Cortex of kidney (tissue), 1 donor: ENCODE data around the gene STK32C.

ENCODE experiments used
- DNase-seq: peaks from one replicate; lab custom pipeline; 2025; lab: John Stamatoyannopoulos, UW

Gene STK32C

DNA sequence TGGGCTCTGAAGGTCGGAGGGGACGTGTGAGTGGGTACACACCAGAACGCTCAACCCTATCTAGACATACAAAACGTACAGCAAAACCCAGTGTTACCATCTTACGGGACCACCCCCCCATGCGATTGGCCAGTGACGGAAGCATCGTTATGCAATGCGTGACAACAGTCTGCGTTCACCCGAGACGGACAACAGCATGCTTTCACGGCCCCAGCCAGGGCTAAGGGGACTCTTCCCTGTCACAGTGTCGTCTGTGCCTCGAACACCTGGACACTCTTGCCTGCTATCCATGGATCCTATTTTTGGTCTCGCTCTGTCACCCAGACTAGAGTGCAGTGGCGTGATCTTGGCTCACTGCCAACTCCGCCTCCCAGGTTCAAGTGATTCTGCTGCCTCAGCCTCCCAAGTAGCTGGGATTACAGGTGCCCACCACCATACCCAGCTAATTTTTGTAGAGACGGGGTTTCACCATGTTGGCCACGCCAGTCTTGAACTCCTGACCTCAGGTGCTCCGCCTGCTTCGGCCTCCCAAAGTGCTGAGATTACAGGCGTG is 97.7 kb downstream of the STK32C start:
- no peak for DNase-seq

GRCh38 chr10:132209130-132209529 is 98.6 kb downstream of the STK32C start:
- DNase-seq = no peak

- DNase-seq = no peak
Observed at GRCh38 chr10:132208462-132209050, 99.2 kb downstream of the STK32C start.

DNA sequence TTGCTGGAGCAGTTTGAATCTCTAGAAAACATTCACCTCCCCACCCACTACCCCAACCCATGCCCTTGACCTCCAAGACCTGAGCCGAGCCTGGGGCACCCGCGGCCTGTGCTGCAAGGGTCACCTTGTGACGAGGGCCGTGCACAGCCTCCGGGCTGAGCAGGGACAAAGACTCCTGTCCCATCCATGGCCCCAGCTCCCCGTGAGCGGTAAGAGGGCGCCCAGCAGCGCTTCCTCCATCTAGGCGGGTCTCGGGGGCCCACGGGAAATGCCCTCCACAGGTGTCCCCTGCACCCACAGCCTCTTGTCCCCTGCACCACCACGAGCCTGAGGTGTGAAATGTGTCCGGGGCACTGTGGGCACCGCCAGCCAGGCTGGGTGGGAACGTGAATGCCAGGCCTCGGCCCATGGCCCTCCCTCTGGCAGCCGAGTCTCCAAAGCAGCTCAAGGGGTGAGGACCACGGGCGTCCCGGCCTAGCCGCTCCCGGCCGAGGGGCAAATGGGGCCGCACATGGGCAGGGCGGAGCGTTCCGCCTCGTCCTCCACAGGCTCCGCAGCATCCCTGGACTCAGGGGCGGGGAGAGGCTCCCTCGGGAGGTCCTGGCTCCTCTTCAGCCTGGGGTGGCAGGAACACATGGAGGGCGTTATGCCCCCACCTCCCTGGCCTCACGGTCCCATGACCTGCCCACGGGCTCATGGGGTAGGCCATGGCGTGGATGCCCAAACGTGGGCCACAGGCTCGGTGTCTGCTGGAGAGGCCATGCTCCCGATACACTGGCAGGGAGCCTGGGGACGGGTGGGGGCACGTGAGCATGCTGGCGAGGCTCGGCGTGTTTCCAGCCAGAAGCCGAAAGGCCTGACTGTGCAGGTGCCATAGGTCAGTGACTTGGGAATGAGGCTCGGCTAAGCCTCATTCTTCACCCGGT is 100.0 kb downstream of the STK32C start:
- no peak for DNase-seq

DNA sequence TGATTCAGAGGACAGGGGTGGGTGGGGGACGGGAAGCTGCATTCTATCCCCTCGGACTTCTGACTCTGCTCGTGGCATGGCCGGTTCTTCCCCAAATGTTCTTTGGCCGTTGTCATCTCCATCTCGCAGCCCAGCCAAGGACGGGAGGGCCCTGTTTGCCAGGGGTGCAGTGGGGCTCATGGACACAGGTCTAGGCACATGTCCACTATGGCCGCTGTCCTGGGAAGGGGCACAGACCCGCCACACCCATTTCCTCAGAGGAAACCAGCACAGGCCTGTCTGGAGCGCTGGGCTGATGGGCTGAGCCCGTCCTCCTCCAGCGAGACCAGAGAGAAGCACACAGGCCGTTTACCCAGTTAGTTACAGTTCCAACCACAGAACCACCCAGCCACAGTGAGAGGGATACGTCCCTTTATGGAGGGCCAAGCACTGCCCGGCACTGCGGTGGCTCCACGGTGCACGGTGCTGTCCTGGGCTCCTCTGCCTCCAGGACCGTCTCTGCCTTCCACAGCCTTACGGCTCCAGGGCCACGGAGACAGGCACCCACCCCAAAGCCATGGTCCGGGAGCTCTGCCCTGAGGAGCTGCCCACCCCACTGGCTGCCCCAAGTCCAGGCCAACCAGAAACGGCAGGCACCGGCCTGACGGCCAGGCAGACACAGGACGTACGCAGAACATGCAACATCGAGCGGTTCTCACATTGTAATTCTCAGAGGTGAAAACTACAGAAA is 100.8 kb downstream of the STK32C start:
- DNase-seq = no peak

DNA sequence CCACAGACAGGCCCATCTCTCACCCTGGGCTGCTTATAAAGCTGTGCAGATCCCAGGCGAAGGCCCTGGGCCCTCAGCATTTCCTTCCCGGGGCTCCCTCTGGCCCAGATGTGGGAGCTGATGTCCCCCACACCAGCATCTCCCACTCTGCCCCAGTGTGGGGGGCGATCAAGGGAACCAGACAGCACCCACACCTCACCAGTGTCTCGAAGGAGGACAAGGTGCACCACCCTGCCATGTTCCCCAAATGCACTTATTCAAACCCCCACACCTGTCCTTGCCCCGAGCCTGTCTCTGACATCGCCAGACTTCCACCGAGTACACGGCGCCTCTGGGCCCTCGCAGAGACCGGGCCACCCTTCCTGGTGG is 101.4 kb downstream of the STK32C start:
- no peak for DNase-seq

DNA sequence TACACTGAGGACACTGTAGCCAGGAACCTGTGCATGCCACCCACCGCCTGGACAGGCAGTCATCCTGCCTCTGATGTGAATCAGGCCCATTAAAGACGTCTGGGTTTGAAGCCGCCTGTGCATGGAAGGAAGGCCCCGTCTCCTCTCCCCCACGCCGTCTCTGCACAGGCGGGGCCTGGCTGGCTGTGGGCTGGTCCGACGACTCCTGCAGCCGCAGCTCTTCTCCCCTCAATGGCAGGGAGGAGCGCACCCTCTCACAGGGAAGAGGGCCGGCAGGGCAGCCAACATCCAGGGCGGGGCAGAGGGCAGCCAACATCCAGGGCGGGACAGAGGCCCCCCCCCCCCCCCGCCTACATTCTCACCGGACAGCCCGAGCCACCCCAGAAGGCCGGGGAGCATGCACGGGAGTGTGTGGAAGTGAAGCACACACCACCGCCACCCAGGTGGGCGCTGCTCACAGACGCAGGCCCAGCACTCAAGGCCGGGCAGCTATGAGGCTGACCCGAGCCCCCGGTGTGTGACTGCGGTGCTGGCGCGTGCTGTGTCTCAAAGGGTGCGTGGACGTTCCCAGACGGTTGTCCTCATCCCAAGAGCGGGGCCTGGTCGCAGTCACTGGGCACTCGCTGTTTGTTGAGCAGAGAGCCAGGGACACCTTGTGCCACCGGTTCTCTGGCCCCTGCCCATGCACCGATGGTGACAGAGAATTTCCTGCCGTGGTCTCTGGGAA is 101.9 kb downstream of the STK32C start:
- no peak for DNase-seq

- no peak for DNase-seq
Observed at GRCh38 chr10:132204781-132205473, 102.8 kb downstream of the STK32C start.

DNA sequence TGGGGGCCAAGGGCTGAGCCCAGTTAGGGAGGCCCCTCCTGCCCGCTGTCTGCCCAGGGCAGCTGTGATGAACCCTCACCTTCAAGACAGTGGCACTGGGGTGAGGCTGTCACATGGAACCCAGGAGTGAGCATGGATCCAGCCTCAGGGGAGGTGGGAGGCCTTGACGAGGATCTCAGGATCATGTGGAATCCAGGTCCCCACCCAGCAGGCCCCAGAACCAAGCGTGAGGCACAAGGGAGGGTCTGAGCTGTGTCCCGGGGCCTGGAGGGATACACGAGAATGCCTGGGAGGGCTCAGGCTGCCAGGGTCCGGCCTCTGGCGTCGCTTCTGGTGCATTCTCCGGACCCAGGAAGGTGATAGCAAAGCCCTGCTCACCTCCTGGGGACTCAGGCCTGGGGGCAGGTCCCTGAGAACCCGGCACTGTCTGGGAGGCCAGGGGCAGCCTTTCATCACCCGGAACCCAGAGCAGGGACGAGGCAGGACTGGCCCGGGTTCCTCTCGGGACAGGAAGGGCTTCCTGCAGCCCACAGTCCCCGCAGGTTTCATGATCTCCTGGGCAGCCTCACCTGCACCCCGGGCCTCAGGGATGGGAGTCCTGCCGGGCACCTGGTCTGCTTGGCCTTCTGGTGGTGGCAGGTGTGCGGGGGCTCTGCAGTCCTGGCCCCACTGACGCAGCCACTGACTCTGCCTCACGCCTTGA is 103.5 kb downstream of the STK32C start:
- no peak for DNase-seq

DNA sequence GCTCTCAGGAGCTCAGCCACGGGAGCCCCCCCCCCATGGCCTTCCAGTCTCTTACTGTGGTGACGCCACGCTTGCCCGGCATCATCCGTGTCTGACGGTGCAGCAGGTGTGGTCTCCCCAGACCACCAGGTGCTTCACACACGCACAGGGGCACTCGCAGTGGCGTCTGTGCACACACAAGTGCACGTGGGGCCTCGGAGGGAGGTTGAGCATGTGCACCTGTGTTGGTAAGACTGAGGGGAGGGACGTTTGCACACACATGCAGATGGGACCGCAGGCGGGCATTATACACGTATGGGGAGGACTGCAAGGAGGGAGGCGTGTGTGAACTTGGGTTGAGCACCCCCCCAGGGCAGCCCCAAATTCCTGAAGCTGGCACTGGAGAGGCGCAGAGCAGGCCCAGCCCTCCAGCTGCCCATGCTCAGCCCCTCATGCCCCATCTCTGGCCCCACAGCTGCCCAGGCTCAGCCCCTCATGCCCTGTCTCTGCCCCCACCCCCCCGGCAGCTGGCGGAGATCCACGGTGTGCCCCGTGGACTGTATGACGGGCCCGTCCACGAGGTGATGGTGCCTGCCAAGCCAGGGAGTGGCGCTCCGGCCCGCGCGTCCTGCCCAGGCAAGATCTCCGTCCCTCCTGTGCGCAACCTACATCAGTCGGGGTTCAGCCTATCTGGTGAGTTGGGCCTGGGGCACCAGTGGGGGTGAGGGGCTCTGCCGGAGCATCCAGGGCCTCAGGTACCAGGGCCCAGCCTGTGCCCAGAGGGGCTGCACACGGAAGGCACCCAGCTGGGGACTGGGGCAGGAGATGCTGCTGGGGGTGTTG is 104.3 kb downstream of the STK32C start:
- no peak for DNase-seq

- no peak for DNase-seq
Observed at GRCh38 chr10:132202070-132202970, 105.4 kb downstream of the STK32C start.

GRCh38 chr10:132201111-132201969 is 106.4 kb downstream of the STK32C start:
- DNase-seq = no peak

DNA sequence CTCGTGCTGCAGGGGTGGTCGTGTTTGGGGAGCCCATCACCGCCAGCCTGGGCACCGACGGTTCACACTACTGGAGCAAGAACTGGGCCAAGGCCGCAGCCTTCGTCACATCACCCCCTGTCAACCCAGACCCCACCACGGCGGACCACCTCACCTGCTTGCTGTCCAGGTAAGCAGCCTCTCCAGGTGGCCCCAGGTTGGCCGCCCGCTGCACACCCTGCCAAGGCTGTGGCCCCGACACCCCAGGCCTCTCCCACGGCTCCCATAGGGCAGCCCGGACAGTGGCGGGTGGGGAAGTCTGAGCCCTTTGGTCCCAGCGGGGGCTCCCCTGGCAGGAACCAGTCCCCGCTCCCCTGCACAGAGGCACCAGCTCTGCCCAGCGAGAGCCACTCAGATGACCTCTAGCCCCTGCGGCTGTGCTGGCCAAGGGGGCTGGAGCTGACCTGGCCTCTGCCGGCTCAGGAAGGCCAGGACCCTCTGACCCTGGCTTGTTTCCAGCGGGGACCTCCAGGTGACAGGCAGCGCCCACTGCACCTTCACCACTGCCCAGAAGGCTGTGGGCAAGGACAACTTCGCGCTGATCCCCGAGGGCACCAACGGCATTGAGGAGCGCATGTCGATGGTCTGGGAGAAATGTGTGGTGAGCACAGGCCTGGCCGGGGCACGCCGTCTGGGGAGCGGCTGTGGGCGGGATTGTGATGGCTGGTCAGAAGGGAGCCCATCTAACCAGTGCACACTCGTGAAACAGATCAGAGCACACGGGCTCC is 107.2 kb downstream of the STK32C start:
- DNase-seq = no peak

- DNase-seq = no peak
Observed at GRCh38 chr10:132199854-132200311, 107.9 kb downstream of the STK32C start.

DNA sequence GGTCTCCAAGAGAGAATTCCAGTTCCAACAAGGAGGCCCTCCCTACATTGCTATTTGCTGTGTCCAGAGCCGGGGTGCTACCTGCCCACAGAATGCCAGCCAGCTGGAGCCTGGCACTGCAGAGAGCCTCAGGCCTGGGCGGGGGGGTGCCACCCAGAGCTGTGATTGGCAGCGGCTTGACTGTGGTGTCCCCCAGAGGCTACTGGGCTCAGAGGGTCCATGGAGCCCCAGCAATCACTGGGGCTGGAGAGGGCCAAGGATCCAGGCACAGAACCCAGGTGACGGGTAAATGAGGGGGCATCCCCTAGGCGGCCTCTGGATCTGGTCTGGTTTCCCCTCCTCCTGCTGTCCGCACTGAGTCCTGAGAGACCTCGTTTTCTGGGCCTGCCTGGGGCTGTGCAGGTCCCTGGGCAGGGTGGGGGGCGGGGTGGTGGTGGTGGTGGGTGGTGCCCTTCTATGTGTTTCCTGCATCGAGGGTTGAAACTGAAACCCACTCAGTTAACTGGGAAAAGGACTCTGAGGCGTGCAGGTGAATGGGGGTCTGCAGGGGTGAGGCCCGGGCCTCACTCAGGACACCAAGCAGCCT is 108.4 kb downstream of the STK32C start:
- no peak for DNase-seq

- no peak for DNase-seq
Observed at GRCh38 chr10:132198381-132199181, 109.2 kb downstream of the STK32C start.
